B cell (primary cell): ENCODE data around the gene PUS10.

Experiments used
- CTCF ChIP-seq: fragments of 200-600 bp; IDR thresholded peaks from one replicate; pipeline ENCODE4 v1.8.0; 2022; ENCODE audit warnings: antibody characterized with exemption, mild to moderate bottlenecking
- EZH2 ChIP-seq: IDR thresholded peaks from 2 replicates; pipeline ENCODE4 v1.6.1; 2012; ENCODE audit warnings: borderline replicate concordance, low read depth, mild to moderate bottlenecking, moderate library complexity, low read length; ENCODE audit not compliant: insufficient read depth, poor library complexity, severe bottlenecking

GRCh38 chr2:60926741-60927552 is 91.1 kb downstream of the PUS10 start:
- TF ChIP-seq CTCF (no peak), EZH2 (no peak)
